ENCODE measurements around the gene GPR153. TPM values are rescaled to one million over a fixed set of nuclear protein-coding genes. Genes with fewer than 3 reads are reported as not detected.

GPR153 gene
- total and polyA plus RNA-seq, 2 donors from 2014 or later, result 1.1 to 8.6 TPM

- Histone ChIP-seq H3K36me3 (ENCODE audit: control insufficient read depth in 2 of 3, insufficient read depth in 3 of 3, low read length in 3 of 3) (no peaks in the 10 kb centered on the region), H3K4me1 (ENCODE audit: control insufficient read depth in 2 of 3, insufficient read depth in 2 of 3, low read depth in 1 of 3, low read length in 3 of 3) (peaks cover 0 to 7% (median 0%) of the 10 kb centered on the region in 3 donors), H3K27me3 (ENCODE audit: control insufficient read depth, insufficient read depth, low read length) (no peaks in the 10 kb centered on the region), H3K9ac (ENCODE audit: low read length in 3 of 3) (no peak overlapping the region), H3K27ac (ENCODE audit: low read depth in 2 of 2, low read length in 2 of 2) (no peak overlapping the region), H3K4me3 (ENCODE audit: low read length in 3 of 3) (peak overlapping the region in 1 of 3 donors; percentile 64), H3K9me3 (ENCODE audit: control insufficient read depth in 2 of 3, insufficient read depth in 1 of 3, low read length in 3 of 3) (no peaks in the 10 kb centered on the region)
- intact Hi-C loops (cut with DNase I), result no loop called here
- DNase-seq (peak in 1 of 5 donors; percentile 79), FAIRE-seq (no peak)
- TF ChIP-seq CTCF (IDR thresholded peaks at IDR 0.05; ENCODE audit: borderline replicate concordance, extremely low read depth, insufficient read depth), result no peak
These were observed 53.6 kb downstream of the GPR153 start for GRCh38 chr1:6207075-6207885.

- H3K27ac ChIP-seq (ENCODE audit: low read depth in 2 of 2, low read length in 2 of 2), result no peak overlapping the region
- intact Hi-C loops (cut with DNase I), result no loop called here
- no peak for TF ChIP-seq CTCF (IDR thresholded peaks at IDR 0.05; ENCODE audit: borderline replicate concordance, extremely low read depth, insufficient read depth)
- no peaks in the 10 kb centered on the region for H3K9me3 ChIP-seq (ENCODE audit: control insufficient read depth in 2 of 3, insufficient read depth in 1 of 3, low read length in 3 of 3)
- no peak for FAIRE-seq
- H3K36me3 ChIP-seq (ENCODE audit: control insufficient read depth in 2 of 3, insufficient read depth in 3 of 3, low read length in 3 of 3), result no peaks in the 10 kb centered on the region
- peak in 2 of 5 donors; percentile 62 to 75 for DNase-seq
- peak overlapping the region in 1 of 3 donors; percentile 64 for H3K4me3 ChIP-seq (ENCODE audit: low read length in 3 of 3)
- peaks cover 0 to 7% (median 0%) of the 10 kb centered on the region in 3 donors for H3K4me1 ChIP-seq (ENCODE audit: control insufficient read depth in 2 of 3, insufficient read depth in 2 of 3, low read depth in 1 of 3, low read length in 3 of 3)
- H3K27me3 ChIP-seq (ENCODE audit: control insufficient read depth, insufficient read depth, low read length), result no peaks in the 10 kb centered on the region
- H3K9ac ChIP-seq (ENCODE audit: low read length in 3 of 3), result no peak overlapping the region
These were observed 54.4 kb downstream of the GPR153 start for GRCh38 chr1:6206520-6206855.

- Histone ChIP-seq H3K9me3 (ENCODE audit: control insufficient read depth in 2 of 3, insufficient read depth in 1 of 3, low read length in 3 of 3) (no peaks in the 10 kb centered on the region), H3K4me3 (ENCODE audit: low read length in 3 of 3) (peak within 1 kb of the TSS; percentile 16 to 70 (median 64)), H3K4me1 (ENCODE audit: control insufficient read depth in 2 of 3, insufficient read depth in 2 of 3, low read depth in 1 of 3, low read length in 3 of 3) (peaks cover 0 to 7% (median 0%) of the 10 kb centered on the region in 3 donors), H3K27ac (ENCODE audit: low read depth in 2 of 2, low read length in 2 of 2) (peak within 1 kb of the TSS; percentile 65 to 76), H3K36me3 (ENCODE audit: control insufficient read depth in 2 of 3, insufficient read depth in 3 of 3, low read length in 3 of 3) (no peaks in the 10 kb centered on the region), H3K9ac (ENCODE audit: low read length in 3 of 3) (peak within 1 kb of the TSS in 2 of 3 donors; percentile 48 to 55), H3K27me3 (ENCODE audit: control insufficient read depth, insufficient read depth, low read length) (no peaks in the 10 kb centered on the region)
- DNase-seq (peak; percentile 79 to 93 (median 91)), FAIRE-seq (no peak)
- intact Hi-C loops (cut with DNase I), result no loop called here
- no peak for TF ChIP-seq CTCF (IDR thresholded peaks at IDR 0.05; ENCODE audit: borderline replicate concordance, extremely low read depth, insufficient read depth)
These were observed 54.9 kb downstream of the GPR153 start, which contains the start of gene RNF207 for GRCh38 chr1:6205849-6206519. TSS of gene RNF207 (plus strand) at chr1:6206119. CDS start at chr1:6206536, 417 bp downstream.
